ENCODE results near the gene FAM124B. TPM values are rescaled to one million over a fixed set of nuclear protein-coding genes. Genes with fewer than 3 reads are reported as not detected.

FAM124B gene
- total RNA-seq, 4 donors from 2014 or later, result 0.30 to 5.2 (median 1.1) TPM

DNA sequence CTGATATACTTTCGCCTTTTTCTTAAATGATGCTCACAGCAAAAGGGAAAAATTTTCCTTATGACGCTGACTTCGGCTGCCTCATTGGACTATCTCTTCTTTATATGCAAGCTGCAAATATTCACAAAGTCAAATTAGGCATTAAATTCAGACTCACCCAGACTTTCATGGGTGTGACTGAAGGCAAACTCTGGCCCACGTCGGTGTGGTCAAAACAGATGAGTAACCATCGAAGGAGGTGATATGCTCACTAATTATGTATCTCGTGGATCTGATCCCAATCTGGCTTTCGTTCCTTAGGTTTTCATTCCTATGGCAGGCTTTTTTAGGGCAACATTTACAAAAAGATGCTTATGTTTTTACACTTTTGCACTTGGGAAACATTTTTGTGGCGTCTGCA lies 36.6 kb downstream of the FAM124B start:
- Histone ChIP-seq H3K9me3 (no peaks in the 10 kb centered on the region), H3K27me3 (no peaks in the 10 kb centered on the region), H3K27ac (no peak overlapping the region), H3K4me3 (no peak overlapping the region), H3K36me3 (no peaks in the 10 kb centered on the region), H3K4me1 (no peaks in the 10 kb centered on the region)
- no peak for TF ChIP-seq EP300 (IDR thresholded peaks at IDR 0.05)
- no peak for DNase-seq (ENCODE audit: low spot score in 2 of 2)
- WGBS, result 77% methylated on average over 9 of the region's 9 CpGs

DNA sequence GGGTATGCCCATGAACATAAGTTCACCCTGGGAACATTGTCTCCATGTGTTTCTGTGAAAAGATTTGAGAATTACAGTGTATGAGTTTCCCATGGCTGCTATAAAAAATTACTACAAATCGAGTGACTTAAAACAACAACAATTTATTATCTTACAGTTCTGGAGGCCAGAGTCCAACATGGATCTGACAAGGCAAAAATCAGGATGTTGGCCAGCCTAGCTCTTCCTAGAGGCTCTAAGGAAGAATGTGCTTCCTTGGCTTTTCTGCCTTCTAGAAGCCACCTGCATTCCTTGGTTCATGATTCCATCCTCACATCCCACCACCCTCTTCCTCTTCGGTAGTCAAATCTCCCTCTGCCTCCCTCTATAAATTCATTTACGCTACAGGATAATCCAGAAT lies 38.6 kb downstream of the FAM124B start:
- Histone ChIP-seq H3K36me3 (no peaks in the 10 kb centered on the region), H3K4me3 (no peak overlapping the region), H3K27ac (no peak overlapping the region), H3K27me3 (no peaks in the 10 kb centered on the region), H3K9me3 (no peaks in the 10 kb centered on the region), H3K4me1 (no peaks in the 10 kb centered on the region)
- no peak for DNase-seq (ENCODE audit: low spot score in 2 of 2)
- 93% methylated on average over 3 of the region's 3 CpGs for WGBS
- TF ChIP-seq POLR2AphosphoS5 (IDR thresholded peaks at IDR 0.05) (no peak), POLR2A (IDR thresholded peaks at IDR 0.05) (no peak), EP300 (IDR thresholded peaks at IDR 0.05) (no peak), CTCF (IDR thresholded peaks at IDR 0.05) (no peak)

GRCh38 chr2:224362094-224362493 lies 39.8 kb downstream of the FAM124B start:
- Histone ChIP-seq H3K4me1 (peaks cover 5% of the 10 kb centered on the region), H3K27ac (no peak overlapping the region), H3K36me3 (no peaks in the 10 kb centered on the region), H3K9me3 (no peaks in the 10 kb centered on the region), H3K27me3 (no peaks in the 10 kb centered on the region), H3K4me3 (no peak overlapping the region)
- no peak for DNase-seq (ENCODE audit: low spot score in 2 of 2)
- WGBS, result 100% methylated on average over 1 of the region's 1 CpG
- TF ChIP-seq EP300 (IDR thresholded peaks at IDR 0.05) (no peak), POLR2A (IDR thresholded peaks at IDR 0.05) (no peak), POLR2AphosphoS5 (IDR thresholded peaks at IDR 0.05) (no peak), CTCF (IDR thresholded peaks at IDR 0.05) (no peak)

GRCh38 chr2:224360801-224361251 lies 41.1 kb downstream of the FAM124B start:
- TF ChIP-seq EP300 (IDR thresholded peaks at IDR 0.05) (no peak), CTCF (IDR thresholded peaks at IDR 0.05) (no peak), POLR2AphosphoS5 (IDR thresholded peaks at IDR 0.05) (no peak), POLR2A (IDR thresholded peaks at IDR 0.05) (no peak)
- 37% methylated on average over 3 of the region's 3 CpGs for WGBS
- DNase-seq (ENCODE audit: low spot score in 2 of 2), result no peak
- Histone ChIP-seq H3K4me3 (no peak overlapping the region), H3K36me3 (no peaks in the 10 kb centered on the region), H3K4me1 (peaks cover 5% of the 10 kb centered on the region), H3K9me3 (no peaks in the 10 kb centered on the region), H3K27me3 (no peaks in the 10 kb centered on the region), H3K27ac (no peak overlapping the region)

GRCh38 chr2:224359569-224359968 lies 42.3 kb downstream of the FAM124B start:
- H3K36me3 ChIP-seq, result no peaks in the 10 kb centered on the region
- no peak overlapping the region for H3K27ac ChIP-seq
- no peaks in the 10 kb centered on the region for H3K27me3 ChIP-seq
- no peak for TF ChIP-seq POLR2A (IDR thresholded peaks at IDR 0.05)
- TF ChIP-seq POLR2AphosphoS5 (IDR thresholded peaks at IDR 0.05), result no peak
- TF ChIP-seq EP300 (IDR thresholded peaks at IDR 0.05), result no peak
- TF ChIP-seq CTCF (IDR thresholded peaks at IDR 0.05), result no peak
- DNase-seq (ENCODE audit: low spot score in 2 of 2), result no peak
- 79% methylated on average over 3 of the region's 3 CpGs for WGBS
- H3K4me1 ChIP-seq, result peaks cover 5% of the 10 kb centered on the region
- H3K9me3 ChIP-seq, result no peaks in the 10 kb centered on the region
- H3K4me3 ChIP-seq, result no peak overlapping the region

Measured in suprapubic skin (tissue), 4 donors.